Kidney (tissue), 14 donors: ENCODE measurements around the gene SPATA18. TPM values are rescaled to one million over a fixed set of nuclear protein-coding genes. Genes with fewer than 3 reads are reported as not detected.

ENCODE experiments used
- DNase-seq, 5 donors: peaks; one replicate each; pipeline ENCODE4 v3.0.0-alpha.2; 2013 to 2020
- FAIRE-seq: peaks from 2 replicates; lab custom pipeline; 2012; peaks lifted over from hg19 to GRCh38; lab: Jason Lieb, UNC
- H3K27ac ChIP-seq, 2 donors: one replicate each; pipeline ENCODE4 v1.7.0; 2013; ENCODE audit warnings: low read depth in 2 of 2, low read length in 2 of 2, inconsistent platforms in 1 of 2
- H3K27me3 ChIP-seq: one replicate; pipeline ENCODE4 v1.7.1; 2013; ENCODE audit warnings: low read length, inconsistent platforms; ENCODE audit not compliant: control insufficient read depth, insufficient read depth
- H3K36me3 ChIP-seq, 3 donors: one replicate each; pipeline versions ENCODE4 v1.7.0 to v1.7.1; 2013; ENCODE audit warnings: low read length in 3 of 3, control low read depth in 1 of 3, inconsistent platforms in 1 of 3; ENCODE audit not compliant: insufficient read depth in 3 of 3, control insufficient read depth in 2 of 3
- H3K4me1 ChIP-seq, 3 donors: one replicate each; pipeline versions ENCODE4 v1.7.0 to v1.7.1; 2013; ENCODE audit warnings: low read length in 3 of 3, inconsistent platforms in 1 of 3, low read depth in 1 of 3; ENCODE audit not compliant: control insufficient read depth in 2 of 3, insufficient read depth in 2 of 3
- H3K4me3 ChIP-seq, 3 donors: one replicate each; pipeline versions ENCODE4 v1.7.0 to v1.8.1; 2013; ENCODE audit warnings: low read length in 3 of 3, control low read depth in 1 of 3, inconsistent platforms in 1 of 3
- H3K9ac ChIP-seq, 3 donors: one replicate each; pipeline versions ENCODE4 v1.7.0 to v1.7.1; 2013; ENCODE audit warnings: low read length in 3 of 3, control low read depth in 1 of 3, inconsistent platforms in 1 of 3
- H3K9me3 ChIP-seq, 3 donors: one replicate each; pipeline versions ENCODE4 v1.7.0 to v1.7.1; 2013; ENCODE audit warnings: low read length in 3 of 3, control low read depth in 1 of 3, inconsistent platforms in 1 of 3; ENCODE audit not compliant: control insufficient read depth in 2 of 3, insufficient read depth in 1 of 3
- CTCF ChIP-seq: IDR thresholded peaks from 3 replicates; pipeline ENCODE4 v1.5.1; 2012; ENCODE audit warnings: mild to moderate bottlenecking, moderate library complexity, borderline replicate concordance; ENCODE audit not compliant: insufficient read depth; ENCODE audit errors: extremely low read depth
- intact Hi-C: fragments of 100-400 bp; cut with DNase I; formaldehyde crosslinking; loops from one replicate; pipeline ENCODE4 v1.11.1; 2022
- polyA plus RNA-seq: library from polyadenylated mRNA; stranded (reverse); fragments of 350-450 nt; fragmentation: Illumina TruSeq; extraction: RNeasy Lipid Tissue Mini Kit (QIAGEN cat#74804); gene quantifications from one replicate; pipeline ENCODE4 v1.2.3, GENCODE V29; 2014; ENCODE audit warnings: low read depth, low replicate concordance; ENCODE audit not compliant: insufficient read depth
- total RNA-seq: library from RNA; stranded (reverse); fragmentation: NEBNext Ultra II Directional; extraction: Animal tissue kit (Norgen Biotek cat#: 25700); gene quantifications from one replicate; pipeline ENCODE4 v1.2.1, GENCODE V29; 2021
- donor health status: control.
- donor health status: control.
- donor health status: control.
- donor health status: control.
- donor health status: control.
- donor health status: DM: yes; HTN: yes; CAD: no.
- donor health status: Normal renal cell carcinoma (clear cell type).

Gene SPATA18
- total and polyA plus RNA-seq, 2 donors from 2014 or later: 5.9 to 11.6 TPM

GRCh38 chr4:52103319-52103718 lies 52.2 kb downstream of the SPATA18 start:
- no peaks in the 10 kb centered on the region for H3K4me1 ChIP-seq
- FAIRE-seq (no peak), DNase-seq (peak in 3 of 5 donors; percentile 12 to 74 (median 54))
- no peak overlapping the region for H3K27ac ChIP-seq
- intact Hi-C loops: no loop called here
- H3K4me3 ChIP-seq: no peak overlapping the region
- no peaks in the 10 kb centered on the region for H3K36me3 ChIP-seq
- H3K9ac ChIP-seq: no peak overlapping the region
- H3K27me3 ChIP-seq: no peaks in the 10 kb centered on the region
- no peak for TF ChIP-seq CTCF
- H3K9me3 ChIP-seq: no peaks in the 10 kb centered on the region

DNA sequence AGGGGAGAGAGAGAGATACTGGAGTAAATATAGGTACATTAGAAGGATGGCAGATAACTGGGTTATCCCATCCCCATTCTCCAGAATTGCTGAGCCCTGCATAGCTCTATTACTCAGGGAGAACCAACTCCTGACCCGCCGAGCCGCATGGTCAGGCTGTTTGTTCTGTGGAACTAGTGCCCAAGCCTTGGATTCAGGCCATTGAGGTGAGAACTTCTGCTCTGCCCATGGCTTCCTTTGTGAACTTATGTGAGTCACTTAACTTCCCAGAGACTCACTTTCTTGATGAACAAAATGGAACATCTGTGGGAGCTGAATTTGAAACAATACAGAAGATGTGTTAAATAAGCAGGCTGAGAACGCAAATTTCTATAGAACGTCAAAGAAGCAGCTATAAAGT lies 54.2 kb downstream of the SPATA18 start:
- H3K27me3 ChIP-seq: no peaks in the 10 kb centered on the region
- no peak for TF ChIP-seq CTCF
- DNase-seq (no peak), FAIRE-seq (no peak)
- no peak overlapping the region for H3K9ac ChIP-seq
- H3K4me3 ChIP-seq: no peak overlapping the region
- no peaks in the 10 kb centered on the region for H3K36me3 ChIP-seq
- H3K4me1 ChIP-seq: no peaks in the 10 kb centered on the region
- H3K27ac ChIP-seq: no peak overlapping the region
- no peaks in the 10 kb centered on the region for H3K9me3 ChIP-seq
- intact Hi-C loops: no loop called here

DNA sequence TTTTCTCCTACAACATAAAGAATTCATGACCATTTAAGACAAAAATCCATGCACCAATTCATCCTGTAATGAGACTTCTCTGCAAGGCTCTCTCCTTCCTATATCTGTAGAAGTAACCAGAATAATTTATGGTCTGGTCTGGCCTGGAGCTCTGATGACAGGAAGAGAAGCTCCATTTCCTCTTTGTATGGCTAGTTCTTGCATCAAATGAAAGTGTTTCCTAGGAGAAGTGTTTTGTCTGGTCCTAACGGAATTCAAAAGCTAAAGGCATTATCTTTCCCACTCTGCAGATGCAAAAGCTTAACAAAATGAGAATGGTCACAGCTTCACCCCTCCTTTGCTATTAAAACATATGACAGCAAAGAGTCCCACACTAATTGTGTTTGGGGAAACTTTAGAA lies 55.1 kb downstream of the SPATA18 start:
- Histone ChIP-seq H3K36me3 (no peaks in the 10 kb centered on the region), H3K9ac (no peak overlapping the region), H3K9me3 (no peaks in the 10 kb centered on the region), H3K4me3 (no peak overlapping the region), H3K27ac (no peak overlapping the region), H3K4me1 (no peaks in the 10 kb centered on the region), H3K27me3 (no peaks in the 10 kb centered on the region)
- intact Hi-C loops: no loop called here
- FAIRE-seq (no peak), DNase-seq (peak in 2 of 5 donors; percentile 46 to 62)
- no peak for TF ChIP-seq CTCF

- Histone ChIP-seq H3K36me3 (no peaks in the 10 kb centered on the region), H3K4me1 (no peaks in the 10 kb centered on the region), H3K9ac (no peak overlapping the region), H3K27ac (no peak overlapping the region), H3K4me3 (no peak overlapping the region), H3K9me3 (no peaks in the 10 kb centered on the region), H3K27me3 (no peaks in the 10 kb centered on the region)
- no peak for FAIRE-seq
- TF ChIP-seq CTCF: no peak
- peak in 3 of 5 donors; percentile 47 to 64 (median 56) for DNase-seq
- intact Hi-C loops: no loop called here
These were observed 55.6 kb downstream of the SPATA18 start for GRCh38 chr4:52106660-52107059.
